ENCODE data around the gene PAQR6.
A peak's percentile ranks its signal among the peaks of the same experiment; 100 is the strongest.
"Not testable (repeated sequence)": the region's sequence is repeated elsewhere in the genome, so short reads cannot be mapped to it uniquely, and the experiment has no call there.

Gene PAQR6

DNA sequence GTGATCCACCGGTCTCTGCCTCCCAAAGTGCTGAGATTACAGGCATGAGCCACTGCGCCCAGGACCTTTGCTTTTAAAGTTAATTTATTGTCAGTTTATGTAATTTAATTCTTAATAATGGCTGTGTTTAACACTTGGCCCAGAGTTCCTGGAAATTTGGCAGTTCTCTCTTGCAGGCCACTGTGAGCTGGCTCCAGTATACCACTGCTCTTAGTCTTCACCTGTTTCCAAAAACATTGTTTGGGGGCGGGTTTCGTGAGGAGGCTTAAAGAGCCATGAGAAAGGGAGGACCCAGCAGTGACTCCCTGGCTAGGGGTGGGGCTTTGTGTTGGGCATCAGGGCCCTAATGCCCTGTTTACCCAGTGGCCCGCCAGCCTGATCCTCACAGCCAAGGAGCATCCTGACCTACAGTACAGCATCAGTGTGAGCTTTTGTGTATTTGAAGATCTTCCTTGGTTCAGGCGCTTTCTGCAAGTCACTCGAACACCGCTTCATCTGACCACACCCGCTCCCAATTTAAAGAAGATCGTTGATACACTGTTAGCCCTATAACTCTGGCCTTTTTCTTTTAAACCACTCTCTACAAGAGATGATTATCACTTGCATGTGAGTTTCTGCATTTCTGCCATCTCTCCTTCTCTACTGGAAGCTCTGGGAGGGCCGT is 17.9 kb downstream of the PAQR6 start:
- no peak for DNase-seq

- DNase-seq: no peak
These were observed 19.4 kb downstream of the PAQR6 start for GRCh38 chr1:156228501-156228900.

- DNase-seq: no peak
These were observed 21.1 kb downstream of the PAQR6 start for GRCh38 chr1:156226782-156227181.

DNA sequence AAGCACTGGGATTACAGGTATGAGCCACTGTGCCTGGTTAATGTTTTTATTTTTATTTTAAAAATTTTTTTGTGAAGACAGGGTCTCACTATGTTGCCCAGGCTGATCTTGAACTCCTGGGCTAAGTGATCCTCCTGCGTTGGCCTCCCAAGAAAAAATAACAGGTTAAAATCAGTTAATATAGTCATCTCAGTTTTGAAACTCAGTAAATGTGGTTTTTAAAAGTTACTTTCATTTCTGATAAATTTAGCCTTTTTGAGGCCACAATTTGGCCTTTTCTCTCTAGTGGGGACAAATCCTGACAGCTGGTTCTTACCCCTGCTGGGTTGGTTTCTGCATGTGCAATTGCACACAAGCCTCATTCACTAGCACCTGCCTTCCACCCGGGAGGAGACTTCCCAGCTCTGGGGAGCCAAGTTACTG is 21.7 kb downstream of the PAQR6 start:
- no peak for DNase-seq

DNA sequence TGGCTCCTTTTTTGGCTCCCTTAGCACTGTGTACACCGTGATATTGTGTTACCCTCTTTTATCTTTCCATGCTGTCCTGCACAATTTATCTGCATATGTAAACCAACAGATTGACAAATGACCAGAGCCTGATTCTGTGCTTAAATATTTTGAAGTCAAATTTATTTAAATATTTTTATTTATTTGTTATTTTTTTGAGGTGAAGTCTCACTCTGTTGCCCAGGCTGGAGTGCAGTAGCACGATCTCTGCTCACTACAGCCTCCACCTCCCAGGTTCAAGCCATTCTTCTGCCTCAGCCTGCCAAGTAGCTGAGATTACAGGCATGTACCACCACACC is 22.2 kb downstream of the PAQR6 start:
- no peak for DNase-seq

DNA sequence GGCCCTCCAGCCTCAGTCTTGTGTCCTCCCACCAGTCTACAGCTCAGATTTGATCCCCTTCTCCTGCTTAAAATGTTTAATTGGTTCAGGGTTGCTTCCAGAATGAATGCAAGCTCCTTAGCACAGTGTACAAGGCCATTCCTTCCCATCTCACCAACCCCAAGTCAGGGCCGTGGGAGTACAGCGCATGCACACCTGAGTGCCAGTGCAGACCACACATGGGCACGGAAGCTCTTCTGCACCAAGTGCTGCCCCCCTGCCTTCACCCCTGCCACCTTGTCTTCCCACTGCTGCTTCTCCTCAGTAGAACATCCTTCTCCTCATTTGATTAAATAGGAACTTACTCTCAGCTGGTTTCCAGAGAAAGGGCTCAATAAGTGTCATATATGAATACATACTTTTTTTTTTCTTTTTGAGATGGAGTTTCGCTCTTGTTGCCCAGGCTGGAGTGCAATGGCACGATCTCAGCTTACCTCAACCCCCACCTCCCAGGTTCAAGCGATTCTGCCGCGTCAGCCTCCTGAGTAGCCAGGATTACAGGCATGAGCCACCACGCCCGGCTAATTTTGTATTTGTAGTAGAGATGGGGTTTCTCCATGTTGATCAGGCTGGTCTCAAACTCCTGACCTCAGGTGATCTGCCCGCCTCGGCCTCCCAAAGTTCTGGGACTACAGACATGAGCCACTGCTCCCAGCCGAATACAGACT is 25.7 kb downstream of the PAQR6 start:
- DNase-seq: no peak

DNA sequence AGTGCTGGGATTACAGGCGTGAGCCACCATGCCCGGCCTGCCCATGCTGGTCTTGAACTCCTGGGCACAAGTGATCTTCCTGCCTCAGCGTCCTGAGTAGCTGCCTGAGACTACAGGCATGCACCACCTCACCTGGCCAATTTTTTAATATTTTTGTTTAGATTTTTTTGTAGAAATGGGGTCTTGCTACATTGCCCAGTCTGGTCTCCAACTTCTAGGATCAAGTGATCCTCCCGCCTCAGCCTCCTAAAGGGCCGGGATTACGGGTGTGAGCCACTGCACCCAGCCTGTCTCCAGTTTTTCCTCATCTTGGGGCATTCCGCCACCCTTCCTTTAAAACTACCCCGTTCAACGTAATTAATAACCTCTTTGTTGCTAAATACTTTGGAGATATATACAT is 27.6 kb downstream of the PAQR6 start:
- DNase-seq: no peak

- DNase-seq: no peak
These were observed 30.0 kb downstream of the PAQR6 start for GRCh38 chr1:156217871-156218270.

- not testable (repeated sequence) for DNase-seq
These were observed 31.3 kb downstream of the PAQR6 start for GRCh38 chr1:156216361-156217086.

DNA sequence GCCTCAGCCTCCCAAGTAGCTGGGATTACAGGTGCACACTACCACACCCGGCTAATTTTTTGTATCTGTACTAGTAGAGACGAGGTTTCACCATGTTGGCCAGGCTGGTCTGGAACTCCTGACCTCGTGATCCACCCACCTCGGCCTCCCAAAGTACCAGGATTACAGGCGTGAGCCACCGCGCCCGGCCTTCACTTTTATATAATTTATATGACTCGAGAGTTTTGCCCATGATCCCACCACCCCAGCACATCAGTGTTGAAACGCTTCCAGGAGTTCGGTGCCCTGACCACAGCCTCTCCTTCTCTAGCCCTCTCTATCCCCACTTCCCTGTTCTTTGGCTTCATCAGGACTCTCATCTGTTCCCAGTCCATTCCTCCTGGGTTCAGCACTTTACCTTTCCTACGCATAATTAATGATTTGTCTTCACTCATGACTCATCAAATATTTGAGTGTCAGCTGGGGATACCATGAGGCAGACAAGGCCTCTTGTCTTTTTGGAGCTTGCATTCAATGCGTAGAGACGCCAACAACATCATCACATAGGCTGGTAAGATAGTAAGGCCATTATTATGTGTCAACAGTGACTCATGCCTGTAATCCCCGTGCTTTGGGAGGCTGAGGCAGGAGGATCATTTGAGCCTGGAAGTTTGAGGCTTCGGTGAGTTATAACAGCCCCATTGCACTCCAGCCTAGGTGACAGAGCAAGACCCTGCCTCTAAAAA is 33.7 kb downstream of the PAQR6 start:
- no peak for DNase-seq

DNA sequence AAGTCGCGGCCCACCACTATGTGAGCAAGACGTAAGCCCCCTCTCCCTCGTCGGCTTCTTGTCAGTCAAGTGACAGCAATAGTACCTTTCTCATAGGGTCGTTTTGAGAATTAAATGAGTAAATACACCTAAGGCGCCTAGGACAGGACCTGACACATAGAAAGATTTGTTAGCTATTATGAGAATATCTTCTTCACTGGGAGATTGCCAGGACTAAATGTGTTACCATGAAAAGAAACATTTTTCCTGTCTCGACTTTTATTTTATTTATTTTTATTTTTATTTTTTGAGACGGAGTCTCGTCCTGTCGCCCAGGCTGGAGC is 34.3 kb downstream of the PAQR6 start:
- no peak for DNase-seq

DNA sequence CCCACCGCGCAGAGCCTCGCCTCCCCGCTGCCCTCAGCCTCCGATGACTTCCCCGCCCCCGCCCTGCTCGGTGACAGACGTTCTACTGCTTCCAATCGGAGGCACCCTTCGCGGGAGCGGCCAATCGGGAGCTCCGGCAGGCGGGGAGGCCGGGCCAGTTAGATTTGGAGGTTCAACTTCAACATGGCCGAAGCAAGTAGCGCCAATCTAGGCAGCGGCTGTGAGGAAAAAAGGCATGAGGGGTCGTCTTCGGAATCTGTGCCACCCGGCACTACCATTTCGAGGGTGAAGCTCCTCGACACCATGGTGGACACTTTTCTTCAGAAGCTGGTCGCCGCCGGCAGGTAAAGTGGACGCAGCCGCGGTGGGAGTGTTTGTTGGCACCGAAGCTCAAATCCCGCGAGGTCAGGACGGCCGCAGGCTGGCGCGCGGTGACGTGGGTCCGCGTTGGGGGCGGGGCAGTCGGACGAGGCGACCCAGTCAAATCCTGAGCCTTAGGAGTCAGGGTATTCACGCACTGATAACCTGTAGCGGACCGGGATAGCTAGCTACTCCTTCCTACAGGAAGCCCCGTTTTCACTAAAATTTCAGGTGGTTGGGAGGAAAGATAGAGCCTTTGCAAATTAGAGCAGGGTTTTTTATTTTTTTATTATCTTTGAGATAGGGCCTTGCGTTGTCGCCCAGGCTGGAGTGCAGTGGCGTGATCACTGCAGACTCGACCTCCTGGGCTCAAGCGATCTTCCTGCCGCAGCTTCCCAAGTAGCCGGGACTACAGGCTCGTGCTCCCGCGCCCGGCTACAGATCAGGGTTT is 34.8 kb downstream of the PAQR6 start, which contains the start of gene PMF1:
TSS of gene PMF1 (plus strand) at position 175 of the 811 bp plus-strand sequence. CDS start at position 184, 9 bp downstream.
- DNase-seq: peak; percentile 91

GRCh38 chr1:156212130-156212529 is 35.7 kb downstream of the PAQR6 start:
- DNase-seq: no peak

DNA sequence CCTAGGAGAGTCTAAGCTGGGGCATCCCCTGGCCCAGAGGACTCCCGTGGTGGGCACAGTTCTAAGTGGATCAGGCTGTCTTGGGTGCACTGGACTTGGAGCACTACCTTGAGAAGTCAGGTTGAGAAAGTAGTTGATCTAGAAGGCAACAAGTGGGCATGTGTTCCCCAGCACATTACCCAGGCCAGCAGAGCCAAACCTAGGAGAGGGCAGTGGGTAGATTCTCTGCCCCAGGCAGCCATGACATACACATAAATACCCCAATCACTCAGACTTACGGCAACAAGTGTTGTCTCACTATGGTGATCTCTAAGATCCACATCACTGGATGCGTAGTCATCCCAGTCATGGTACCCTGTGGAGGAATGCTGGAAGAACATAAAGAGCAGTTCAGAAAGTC is 36.6 kb downstream of the PAQR6 start:
- DNase-seq: no peak

DNA sequence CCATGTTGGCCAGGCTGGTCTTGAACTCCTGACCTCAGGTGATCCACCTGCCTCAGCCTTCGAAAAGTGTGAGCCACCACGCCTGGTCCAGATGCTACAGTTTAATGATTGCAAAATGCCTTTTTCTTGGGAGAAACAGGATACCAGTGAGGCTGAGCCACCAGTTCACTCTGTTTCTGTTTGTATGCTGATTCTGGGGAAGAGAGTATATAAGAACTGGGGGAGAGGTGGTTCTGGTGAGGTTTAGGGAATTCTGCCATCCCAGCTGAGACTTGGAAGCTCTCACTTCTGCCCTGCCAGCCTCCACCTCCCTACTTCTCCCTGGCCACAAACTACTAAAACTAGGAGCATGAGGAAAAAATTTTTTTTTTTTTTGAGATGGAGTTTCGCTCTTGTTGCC is 43.2 kb downstream of the PAQR6 start:
- DNase-seq: no peak

- no peak for DNase-seq
These were observed 44.5 kb downstream of the PAQR6 start for GRCh38 chr1:156203331-156203730.

- DNase-seq: no peak
These were observed 47.8 kb downstream of the PAQR6 start for GRCh38 chr1:156200044-156200443.

GRCh38 chr1:156198831-156199349 is 49.0 kb downstream of the PAQR6 start:
- DNase-seq: no peak

GRCh38 chr1:156196445-156196844 is 51.4 kb downstream of the PAQR6 start:
- no peak for DNase-seq

DNA sequence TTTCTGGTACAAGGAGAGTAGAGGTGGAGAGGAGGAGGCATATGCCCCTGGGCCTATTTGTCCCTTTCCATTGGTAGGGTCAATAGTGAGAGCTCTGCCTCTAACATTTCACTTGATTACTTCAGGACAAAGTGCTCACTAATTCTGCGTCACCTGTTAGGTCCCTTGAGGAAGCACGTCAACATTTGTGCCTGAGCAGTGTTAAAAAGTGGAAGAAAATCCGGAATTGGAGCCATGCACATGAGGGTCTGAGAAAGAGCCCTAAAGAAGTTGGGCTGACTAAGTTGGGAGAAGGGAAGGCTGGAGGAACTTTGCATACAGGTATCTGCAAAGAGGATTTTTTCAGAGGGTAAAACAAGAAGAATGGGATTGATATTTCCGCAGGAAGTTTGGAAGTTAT is 52.0 kb downstream of the PAQR6 start:
- DNase-seq: no peak

GRCh38 chr1:156194300-156194652 is 53.6 kb downstream of the PAQR6 start:
- no peak for DNase-seq

DNA sequence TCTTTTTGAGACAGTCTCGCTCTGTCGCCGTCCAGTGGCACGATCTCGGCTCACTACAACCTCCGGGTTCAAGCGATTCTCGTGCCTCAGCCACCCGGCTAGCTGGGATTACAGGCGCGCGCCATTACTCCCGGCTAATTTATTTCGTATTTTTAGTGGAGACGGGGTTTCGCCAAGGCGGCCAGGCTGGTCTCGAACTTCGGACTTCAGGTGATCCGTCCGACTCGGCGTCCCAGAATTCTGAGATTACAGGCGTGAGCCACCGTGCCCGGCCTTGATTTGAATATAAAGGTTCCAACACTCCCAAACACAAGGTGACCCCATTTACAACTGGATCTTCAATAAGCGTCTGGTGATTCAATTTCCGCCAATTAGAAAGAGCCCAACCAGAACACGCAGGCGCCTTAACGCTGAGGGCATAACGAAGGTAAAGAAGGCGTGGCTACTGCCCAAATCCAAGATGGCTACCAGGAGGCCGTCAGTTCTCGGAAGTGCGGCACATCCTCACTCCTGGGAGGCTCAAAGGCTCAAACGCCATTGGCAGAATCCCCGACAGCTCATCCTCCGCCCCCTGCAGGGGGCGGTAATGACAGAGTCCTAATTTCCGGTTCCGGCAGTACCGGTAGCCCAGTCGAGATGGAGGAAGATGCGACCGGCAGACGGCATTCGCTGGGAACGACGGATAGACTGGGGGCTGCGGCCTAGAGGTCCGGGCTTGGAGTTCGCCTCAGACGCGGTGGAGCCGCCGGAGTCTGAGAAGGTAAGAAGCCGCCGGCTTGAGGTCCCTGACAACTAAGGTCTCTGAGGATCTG is 54.2 kb downstream of the PAQR6 start, which contains the start of gene SLC25A44:
TSS of gene SLC25A44 (plus strand) at position 617 of the 812 bp plus-strand sequence. CDS start 5,744 bp downstream, outside the sequence.
- DNase-seq: peak; percentile 98
